ENCODE measurements around the gene CSF2.

Gene CSF2

GRCh38 chr5:132060501-132061161, 13.0 kb upstream of the CSF2 start, which contains the start of gene IL3:
IL3 (plus strand) TSS chr5:132060655; CDS start chr5:132060707, 52 bp downstream.
- Histone ChIP-seq H3K9me2 (replicated peaks; ENCODE audit: insufficient read depth, low read length) (no peaks in the 10 kb centered on the region), H4K20me1 (ENCODE audit: insufficient read depth, low read length) (no peaks in the 10 kb centered on the region), H2AFZ (ENCODE audit: low read length) (no peak within 1 kb of the TSS), H3K4me1 (ENCODE audit: low read length) (peaks cover 7% of the 10 kb centered on the region), H3K27me3 (replicated peaks; ENCODE audit: insufficient read depth, low read length) (no peaks in the 10 kb centered on the region), H3K27ac (ENCODE audit: low read length) (no peak within 1 kb of the TSS), H3K4me2 (ENCODE audit: low read depth, low read length) (no peak within 1 kb of the TSS), H3K36me3 (replicated peaks; ENCODE audit: insufficient read depth, low read length) (no peaks in the 10 kb centered on the region), H3K79me2 (ENCODE audit: low read length) (no peaks in the 10 kb centered on the region), H3K9ac (ENCODE audit: low read length) (no peak within 1 kb of the TSS), H3F3A (ENCODE audit: insufficient read depth, low read length) (no peaks in the 10 kb centered on the region), H3K9me3 (replicated peaks; ENCODE audit: insufficient read depth, low read length) (no peaks in the 10 kb centered on the region), H3K4me3 (ENCODE audit: low read length) (no peak within 1 kb of the TSS)
- TF ChIP-seq EZH2 (optimal IDR thresholded peaks at IDR 0.05; ENCODE audit: low read depth, low read length) (no peak), CTCF (IDR thresholded peaks at IDR 0.05; ENCODE audit: low read length) (no peak), EZH2phosphoT487 (IDR thresholded peaks at IDR 0.05; ENCODE audit: low read length) (no peak)
- DNase-seq, result no peak

GRCh38 chr5:132063090-132063911, 10.3 kb upstream of the CSF2 start:
- no peak overlapping the region for H3K4me2 ChIP-seq (ENCODE audit: low read depth, low read length)
- no peak overlapping the region for H2AFZ ChIP-seq (ENCODE audit: low read length)
- H3K79me2 ChIP-seq (ENCODE audit: low read length), result no peaks in the 10 kb centered on the region
- TF ChIP-seq EZH2 (optimal IDR thresholded peaks at IDR 0.05; ENCODE audit: low read depth, low read length), result no peak
- TF ChIP-seq EZH2phosphoT487 (IDR thresholded peaks at IDR 0.05; ENCODE audit: low read length), result no peak
- TF ChIP-seq CTCF (IDR thresholded peaks at IDR 0.05; ENCODE audit: low read length), result peak; percentile 99
- no peaks in the 10 kb centered on the region for H3F3A ChIP-seq (ENCODE audit: insufficient read depth, low read length)
- peaks cover 7% of the 10 kb centered on the region for H3K4me1 ChIP-seq (ENCODE audit: low read length)
- no peaks in the 10 kb centered on the region for H3K36me3 ChIP-seq (replicated peaks; ENCODE audit: insufficient read depth, low read length)
- no peaks in the 10 kb centered on the region for H3K27me3 ChIP-seq (replicated peaks; ENCODE audit: insufficient read depth, low read length)
- no peaks in the 10 kb centered on the region for H3K9me2 ChIP-seq (replicated peaks; ENCODE audit: insufficient read depth, low read length)
- no peak overlapping the region for H3K9ac ChIP-seq (ENCODE audit: low read length)
- no peaks in the 10 kb centered on the region for H4K20me1 ChIP-seq (ENCODE audit: insufficient read depth, low read length)
- H3K4me3 ChIP-seq (ENCODE audit: low read length), result no peak overlapping the region
- peak; percentile 74 for DNase-seq
- no peaks in the 10 kb centered on the region for H3K9me3 ChIP-seq (replicated peaks; ENCODE audit: insufficient read depth, low read length)
- no peak overlapping the region for H3K27ac ChIP-seq (ENCODE audit: low read length)

DNA sequence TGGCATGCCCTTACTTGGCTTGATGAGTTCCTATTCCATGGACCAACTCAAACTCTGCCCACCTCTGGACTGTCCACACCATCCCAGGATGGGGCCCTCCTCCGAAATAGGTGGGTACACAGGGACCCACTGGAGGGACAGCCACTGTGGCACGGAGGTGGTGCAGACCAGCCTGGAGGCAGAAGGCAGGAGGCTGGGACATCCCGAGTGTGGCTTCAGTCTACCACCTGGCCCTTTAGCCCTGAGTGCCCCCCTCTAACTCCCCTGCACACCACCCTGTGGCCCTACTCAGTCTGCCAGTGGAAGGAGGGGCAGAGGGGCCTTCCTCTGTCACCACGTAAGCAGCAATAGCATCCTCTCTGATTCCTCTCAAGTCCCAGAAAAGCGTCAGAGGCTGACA, 9.4 kb upstream of the CSF2 start:
- Histone ChIP-seq H3K27ac (ENCODE audit: low read length) (no peak overlapping the region), H3F3A (ENCODE audit: insufficient read depth, low read length) (no peaks in the 10 kb centered on the region)

More for the DNA sequence above, 9.4 kb upstream of the CSF2 start:
- Histone ChIP-seq H3K4me3 (ENCODE audit: low read length) (no peak overlapping the region), H2AFZ (ENCODE audit: low read length) (no peak overlapping the region), H3K36me3 (replicated peaks; ENCODE audit: insufficient read depth, low read length) (no peaks in the 10 kb centered on the region), H3K4me1 (ENCODE audit: low read length) (peaks cover 7% of the 10 kb centered on the region), H3K9me3 (replicated peaks; ENCODE audit: insufficient read depth, low read length) (no peaks in the 10 kb centered on the region), H4K20me1 (ENCODE audit: insufficient read depth, low read length) (no peaks in the 10 kb centered on the region), H3K9ac (ENCODE audit: low read length) (no peak overlapping the region), H3K9me2 (replicated peaks; ENCODE audit: insufficient read depth, low read length) (no peaks in the 10 kb centered on the region), H3K4me2 (ENCODE audit: low read depth, low read length) (no peak overlapping the region), H3K79me2 (ENCODE audit: low read length) (no peaks in the 10 kb centered on the region), H3K27me3 (replicated peaks; ENCODE audit: insufficient read depth, low read length) (no peaks in the 10 kb centered on the region)
- TF ChIP-seq EZH2phosphoT487 (IDR thresholded peaks at IDR 0.05; ENCODE audit: low read length), result no peak
- no peak for TF ChIP-seq EZH2 (optimal IDR thresholded peaks at IDR 0.05; ENCODE audit: low read depth, low read length)
- TF ChIP-seq CTCF (IDR thresholded peaks at IDR 0.05; ENCODE audit: low read length), result no peak
- no peak for DNase-seq
